Measurements from ENCODE around the gene LRIT3. TPM values are rescaled to one million over a fixed set of nuclear protein-coding genes. Genes with fewer than 3 reads are reported as not detected.

Gene LRIT3
- total and polyA plus RNA-seq, 2 of the 4 experiments (the other 2 are of a cell fraction): 0.02 TPM; not detected in 1

DNA sequence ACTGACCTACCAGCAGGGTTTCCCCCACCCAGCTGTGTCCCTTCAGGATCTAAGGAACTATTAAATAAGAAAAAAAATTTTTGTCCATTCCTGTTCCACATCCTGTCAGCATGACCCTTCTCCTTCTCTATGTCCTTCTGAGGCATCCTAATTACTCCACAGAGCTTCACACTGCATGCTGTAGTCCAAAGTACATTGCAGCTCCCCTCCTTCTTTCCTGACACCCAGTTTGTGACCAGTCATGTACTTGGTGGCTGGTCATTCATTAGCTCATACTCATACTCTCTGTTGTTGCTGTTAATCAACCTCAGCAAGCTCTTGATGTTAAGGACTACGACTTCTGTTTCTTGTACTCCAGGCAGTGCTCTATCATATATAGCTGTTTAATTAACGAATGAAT, 62.3 kb downstream of the LRIT3 start:
- dilution Hi-C loops (cut with HindIII; ENCODE audit: low sequenced_read_pairs, unreplicated experiment) (no loop called here), in situ Hi-C loops (cut with MboI; ENCODE audit: low sequenced_read_pairs) (no loop called here), intact Hi-C loops (cut with micrococcal nuclease) (no loop called here)
- Histone ChIP-seq H2BK120ac (ENCODE audit: low read depth, low read length) (no peak overlapping the region), H3K4me1 (ENCODE audit: control insufficient read depth, insufficient read depth, low read length) (no peaks in the 10 kb centered on the region), H4K91ac (ENCODE audit: insufficient read depth, low read depth, low read length) (no peak overlapping the region), H2AK9ac (replicated peaks; ENCODE audit: low read depth, low read length, poor library complexity) (no peak overlapping the region), H3K27me3 (ENCODE audit: control insufficient read depth, insufficient read depth, low read length) (peaks cover 1% of the 10 kb centered on the region; the same call in 1 of the 2 replicates), H3K4ac (ENCODE audit: low read depth, low read length) (no peak overlapping the region), H2BK5ac (ENCODE audit: low read depth, low read length, poor library complexity, severe bottlenecking) (no peak overlapping the region), H3K14ac (replicated peaks; ENCODE audit: low read depth, low read length) (no peak overlapping the region), H2AFZ (replicated peaks; ENCODE audit: low read length, poor library complexity) (no peak overlapping the region), H3K9me1 (ENCODE audit: insufficient read depth, low read length) (no peaks in the 10 kb centered on the region; the same call in 1 of the 2 replicates), H3K4me2 (ENCODE audit: low read depth, low read length) (no peak overlapping the region), H3K4me3 (ENCODE audit: insufficient read depth, low read depth, low read length) (no peak overlapping the region), H2BK15ac (ENCODE audit: low read depth, low read length) (no peak overlapping the region), H3K23ac (ENCODE audit: low read depth, low read length) (no peak overlapping the region), H4K20me1 (ENCODE audit: insufficient read depth, low read length) (no peaks in the 10 kb centered on the region), H4K5ac (ENCODE audit: low read depth, low read length) (no peak overlapping the region), H4K8ac (ENCODE audit: low read depth in 2 of 2, low read length in 2 of 2) (no peak overlapping the region), H3K36me3 (ENCODE audit: control insufficient read depth, insufficient read depth, low read length) (no peaks in the 10 kb centered on the region), H3K79me1 (ENCODE audit: low read depth in 1 of 2, low read length in 2 of 2) (no peaks in the 10 kb centered on the region), H3K9me3 (ENCODE audit: control insufficient read depth, insufficient read depth, low read length) (no peaks in the 10 kb centered on the region), H3K27ac (ENCODE audit: insufficient read depth, low read length) (no peak overlapping the region), H3K18ac (ENCODE audit: low read depth, low read length) (no peak overlapping the region), H3K56ac (ENCODE audit: extremely low read depth, insufficient read depth, low read length) (no peak overlapping the region), H3K9ac (ENCODE audit: low read depth, low read length) (no peak overlapping the region), H2AK5ac (ENCODE audit: low read depth, low read length) (no peak overlapping the region), H2BK20ac (ENCODE audit: low read depth, low read length) (no peak overlapping the region)
- WGBS, 2 experiments (ENCODE audit: extremely low coverage in 2 of 2, insufficient read length in 1 of 2): no CpG with 5 or more reads among the region's 2 CpGs
- ATAC-seq (ENCODE audit: low read depth) (no peak), DNase-seq (no peak)
- ChIA-PET POLR2A (ENCODE audit: unreplicated experiment) (no interaction called here), CTCF (no interaction called here)
- TF ChIP-seq RCOR1 (IDR thresholded peaks at IDR 0.05; ENCODE audit: insufficient replicate concordance, low read length) (no peak), CHD1 (IDR thresholded peaks at IDR 0.05; ENCODE audit: low read depth, low read length) (no peak), SMC3 (IDR thresholded peaks at IDR 0.05; ENCODE audit: low read depth, low read length) (no peak), NFE2L2 (IDR thresholded peaks at IDR 0.05; ENCODE audit: low read depth, low read length) (no peak), RAD21 (IDR thresholded peaks at IDR 0.05; ENCODE audit: low read length) (no peak)
- no TSS peak for BruUV-seq (replicated peaks)
